Vagina (tissue), 2 donors: ENCODE results near the gene PTPRM. TPM values are rescaled to one million over a fixed set of nuclear protein-coding genes. Genes with fewer than 3 reads are reported as not detected.

Experiments used
- DNase-seq, 2 donors: peaks; one replicate each; pipeline ENCODE4 v3.0.0-alpha.2; 2017; ENCODE audit errors: extremely low spot score in 2 of 2
- H3K27ac ChIP-seq: fragments of 200-600 bp; sonication (generic); one replicate; pipeline ENCODE4 v1.5.1; 2019
- H3K27me3 ChIP-seq: fragments of 200-600 bp; sonication (generic); one replicate; pipeline ENCODE4 v1.5.1; 2019
- H3K36me3 ChIP-seq, 2 donors: fragments of 200-600 bp; sonication (generic); one replicate each; pipeline ENCODE4 v1.5.1; 2017 to 2019
- H3K4me1 ChIP-seq: fragments of 200-600 bp; sonication (generic); one replicate; pipeline ENCODE4 v1.5.1; 2019
- H3K4me3 ChIP-seq, 2 donors: fragments of 200-600 bp; sonication (generic); 1 replicate in 1 of 2; 2 replicates in 1 of 2; pipeline ENCODE4 v1.5.1; 2016 to 2019
- H3K9me3 ChIP-seq: fragments of 200-600 bp; sonication (generic); one replicate; pipeline ENCODE4 v1.5.1; 2019
- CTCF ChIP-seq, 3 experiments: fragments of 450-650 bp in 2 of 3; fragments of 200-600 bp in 1 of 3; sonication (generic) in 1 of 3; IDR thresholded peaks; one replicate each; pipeline ENCODE4 v1.5.1; 2017 to 2019; ENCODE audit warnings: antibody characterized with exemption in 3 of 3, mild to moderate bottlenecking in 2 of 3, moderate library complexity in 2 of 3
- POLR2A ChIP-seq, 2 donors: fragments of 450-650 bp; IDR thresholded peaks; one replicate each; pipeline ENCODE4 v1.6.1; 2017; ENCODE audit warnings: antibody characterized with exemption in 2 of 2, mild to moderate bottlenecking in 2 of 2, moderate library complexity in 2 of 2
- POLR2AphosphoS5 ChIP-seq, 2 donors: sonication (generic); formaldehyde crosslinking; IDR thresholded peaks; one replicate each; pipeline ENCODE4 v1.9.0; 2017; ENCODE audit warnings: antibody characterized with exemption in 2 of 2, mild to moderate bottlenecking in 2 of 2, low read depth in 1 of 2; ENCODE audit not compliant: insufficient read depth in 1 of 2
- intact Hi-C: fragments of 100-400 bp; cut with DNase I; formaldehyde crosslinking; loops from one replicate; pipeline ENCODE4 v1.15.1; 2023
- total RNA-seq: library from RNA; depleted of rRNA; stranded (reverse); fragments of >200 nt; gene quantifications from one replicate; pipeline ENCODE4 v1.2.3, GENCODE V29; 2016

Gene PTPRM
- total RNA-seq, 1 donor from 2014 or later = 60.2 TPM

- DNase-seq = no peak
- Histone ChIP-seq H3K27ac (no peak overlapping the region), H3K27me3 (no peaks in the 10 kb centered on the region), H3K4me1 (no peaks in the 10 kb centered on the region), H3K9me3 (no peaks in the 10 kb centered on the region), H3K4me3 (no peak overlapping the region), H3K36me3 (no peaks in the 10 kb centered on the region)
- no peak for TF ChIP-seq CTCF (IDR thresholded peaks at IDR 0.05)
- TF ChIP-seq POLR2AphosphoS5 (IDR thresholded peaks at IDR 0.05; ENCODE audit: insufficient read depth in 1 of 2, low read depth in 1 of 2) = no peak
- TF ChIP-seq POLR2A (IDR thresholded peaks at IDR 0.05) = no peak
- intact Hi-C loops = no loop called here
These were observed 91.6 kb downstream of the PTPRM start for GRCh38 chr18:7658701-7659100.

- intact Hi-C loops = no loop called here
- TF ChIP-seq POLR2A (IDR thresholded peaks at IDR 0.05) (no peak), POLR2AphosphoS5 (IDR thresholded peaks at IDR 0.05; ENCODE audit: insufficient read depth in 1 of 2, low read depth in 1 of 2) (no peak), CTCF (IDR thresholded peaks at IDR 0.05) (no peak)
- no peaks in the 10 kb centered on the region for H3K4me1 ChIP-seq
These were observed 94.1 kb downstream of the PTPRM start for GRCh38 chr18:7661207-7661606.

GRCh38 chr18:7662866-7663265, 95.8 kb downstream of the PTPRM start:
- intact Hi-C loops = no loop called here

More at GRCh38 chr18:7661207-7661606, 94.1 kb downstream of the PTPRM start:
- Histone ChIP-seq H3K9me3 (no peaks in the 10 kb centered on the region), H3K4me3 (no peak overlapping the region), H3K27ac (no peak overlapping the region), H3K27me3 (no peaks in the 10 kb centered on the region), H3K36me3 (no peaks in the 10 kb centered on the region)
- DNase-seq = no peak

GRCh38 chr18:7663366-7664312, 96.5 kb downstream of the PTPRM start:
- Histone ChIP-seq H3K27ac (no peak overlapping the region), H3K9me3 (no peaks in the 10 kb centered on the region), H3K4me1 (no peaks in the 10 kb centered on the region), H3K36me3 (no peaks in the 10 kb centered on the region), H3K4me3 (no peak overlapping the region), H3K27me3 (no peaks in the 10 kb centered on the region)
- no peak for DNase-seq
- intact Hi-C loops = no loop called here
- TF ChIP-seq CTCF (IDR thresholded peaks at IDR 0.05) (no peak), POLR2A (IDR thresholded peaks at IDR 0.05) (no peak), POLR2AphosphoS5 (IDR thresholded peaks at IDR 0.05; ENCODE audit: insufficient read depth in 1 of 2, low read depth in 1 of 2) (no peak)

More at GRCh38 chr18:7662866-7663265, 95.8 kb downstream of the PTPRM start:
- TF ChIP-seq POLR2AphosphoS5 (IDR thresholded peaks at IDR 0.05; ENCODE audit: insufficient read depth in 1 of 2, low read depth in 1 of 2) (no peak), CTCF (IDR thresholded peaks at IDR 0.05) (no peak), POLR2A (IDR thresholded peaks at IDR 0.05) (no peak)
- no peak for DNase-seq
- Histone ChIP-seq H3K9me3 (no peaks in the 10 kb centered on the region), H3K36me3 (no peaks in the 10 kb centered on the region), H3K4me1 (no peaks in the 10 kb centered on the region), H3K27me3 (no peaks in the 10 kb centered on the region), H3K4me3 (no peak overlapping the region), H3K27ac (no peak overlapping the region)
